Kidney epithelial cell (primary cell): ENCODE measurements around the gene ALOX5AP. TPM values are rescaled to one million over a fixed set of nuclear protein-coding genes. Genes with fewer than 3 reads are reported as not detected.

Experiments
- DNase-seq: peaks from one replicate; pipeline ENCODE4 v3.0.0-alpha.2; 2010; ENCODE audit warnings: low read depth
- H3K27me3 ChIP-seq: 2 replicates; pipeline ENCODE4 v1.6.0; 2011; ENCODE audit warnings: low read length; ENCODE audit not compliant: control insufficient read depth, insufficient read depth
- H3K36me3 ChIP-seq: 2 replicates; pipeline ENCODE4 v1.5.1; 2011; ENCODE audit warnings: low read length; ENCODE audit not compliant: control insufficient read depth, insufficient read depth
- H3K4me3 ChIP-seq: 2 replicates; pipeline ENCODE4 v1.5.1; 2011; ENCODE audit warnings: low read depth, mild to moderate bottlenecking, control low read depth, low read length
- CTCF ChIP-seq: IDR thresholded peaks from 2 replicates; pipeline ENCODE4 v1.5.1; 2011; ENCODE audit warnings: mild to moderate bottlenecking, moderate library complexity, low read length, control low read depth, inconsistent platforms; ENCODE audit not compliant: insufficient read depth, poor library complexity, severe bottlenecking
- total RNA-seq: library from RNA; depleted of rRNA; stranded (reverse); fragments of >200 nt; gene quantifications from 2 replicates; pipeline ENCODE4 v1.2.3, GENCODE V29; 2015

ALOX5AP gene
- total RNA-seq, 1 donor from 2014 or later = 96.0 TPM

GRCh38 chr13:30736461-30737320 lies 1.3 kb downstream of the ALOX5AP start:
- H3K4me3 ChIP-seq = no peak overlapping the region
- no peak for DNase-seq
- no peaks in the 10 kb centered on the region for H3K27me3 ChIP-seq
- no peak for TF ChIP-seq CTCF
- no peaks in the 10 kb centered on the region for H3K36me3 ChIP-seq

- no peak for DNase-seq
- Histone ChIP-seq H3K36me3 (no peaks in the 10 kb centered on the region), H3K27me3 (no peaks in the 10 kb centered on the region), H3K4me3 (no peak overlapping the region)
- TF ChIP-seq CTCF = no peak
These were observed 2.4 kb downstream of the ALOX5AP start for GRCh38 chr13:30737511-30738337.

- no peak overlapping the region for H3K4me3 ChIP-seq
- no peaks in the 10 kb centered on the region for H3K27me3 ChIP-seq
- no peak for DNase-seq
- TF ChIP-seq CTCF = no peak
- H3K36me3 ChIP-seq = no peaks in the 10 kb centered on the region
These were observed 3.3 kb downstream of the ALOX5AP start for GRCh38 chr13:30738526-30739236.

GRCh38 chr13:30739237-30739528 lies 3.8 kb downstream of the ALOX5AP start:
- no peak for DNase-seq
- no peak for TF ChIP-seq CTCF
- no peaks in the 10 kb centered on the region for H3K36me3 ChIP-seq
- no peak overlapping the region for H3K4me3 ChIP-seq
- no peaks in the 10 kb centered on the region for H3K27me3 ChIP-seq

GRCh38 chr13:30739761-30740642 lies 4.7 kb downstream of the ALOX5AP start:
- TF ChIP-seq CTCF = no peak
- H3K27me3 ChIP-seq = no peaks in the 10 kb centered on the region
- peak; percentile 57 for DNase-seq
- H3K36me3 ChIP-seq = no peaks in the 10 kb centered on the region
- H3K4me3 ChIP-seq = no peak overlapping the region
